ENCODE data around the gene SOS1.

DNA sequence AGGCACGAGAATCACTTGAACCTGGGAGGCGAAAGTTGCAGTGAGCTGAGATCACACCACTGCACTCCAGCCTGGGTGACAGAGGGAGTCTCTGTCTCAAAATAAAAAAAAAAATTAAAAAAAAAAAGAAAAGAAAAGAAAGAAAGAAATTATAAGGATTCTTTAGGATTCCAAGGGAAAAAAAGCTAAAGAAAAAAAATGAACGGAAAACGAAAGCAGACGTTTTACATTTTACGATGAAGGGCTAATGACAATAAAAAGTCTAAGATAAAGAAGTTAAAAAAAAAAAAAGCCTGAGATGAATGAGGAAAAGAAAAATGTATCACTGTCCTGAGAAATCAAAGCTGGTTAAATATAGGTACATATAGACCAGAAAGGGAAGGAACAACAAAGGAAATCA, 58.5 kb downstream of the SOS1 start:
- TF ChIP-seq ZNF274 (IDR thresholded peaks at IDR 0.05; ENCODE audit: low read depth, low read length) (no peak), SUZ12 (IDR thresholded peaks at IDR 0.05; ENCODE audit: extremely low read depth, insufficient read depth, insufficient read length) (no peak), YY1 (IDR thresholded peaks at IDR 0.05; ENCODE audit: insufficient read depth, insufficient read length) (no peak)
